GM10266 (cell line): Measurements from ENCODE around the gene OSBP2.

Experiments
- DNase-seq: peaks from one replicate; pipeline ENCODE4 v3.0.0; 2012; ENCODE audit errors: extremely low spot score
- CTCF ChIP-seq: IDR thresholded peaks from 2 replicates; pipeline ENCODE4 v1.5.1; 2012; ENCODE audit warnings: mild to moderate bottlenecking, low read depth; ENCODE audit not compliant: control insufficient read depth, insufficient read depth; ENCODE audit errors: missing control alignments

Gene OSBP2

GRCh38 chr22:30782613-30783012, 87.9 kb downstream of the OSBP2 start:
- TF ChIP-seq CTCF = no peak
- DNase-seq = no peak

- no peak for DNase-seq
- no peak for TF ChIP-seq CTCF
Observed at GRCh38 chr22:30783021-30783420, 88.3 kb downstream of the OSBP2 start.

- DNase-seq = no peak
- no peak for TF ChIP-seq CTCF
Observed at GRCh38 chr22:30785527-30785926, 90.9 kb downstream of the OSBP2 start.

GRCh38 chr22:30790366-30790765, 95.7 kb downstream of the OSBP2 start:
- no peak for DNase-seq
- no peak for TF ChIP-seq CTCF

GRCh38 chr22:30792456-30792855, 97.8 kb downstream of the OSBP2 start:
- no peak for TF ChIP-seq CTCF
- DNase-seq = no peak

DNA sequence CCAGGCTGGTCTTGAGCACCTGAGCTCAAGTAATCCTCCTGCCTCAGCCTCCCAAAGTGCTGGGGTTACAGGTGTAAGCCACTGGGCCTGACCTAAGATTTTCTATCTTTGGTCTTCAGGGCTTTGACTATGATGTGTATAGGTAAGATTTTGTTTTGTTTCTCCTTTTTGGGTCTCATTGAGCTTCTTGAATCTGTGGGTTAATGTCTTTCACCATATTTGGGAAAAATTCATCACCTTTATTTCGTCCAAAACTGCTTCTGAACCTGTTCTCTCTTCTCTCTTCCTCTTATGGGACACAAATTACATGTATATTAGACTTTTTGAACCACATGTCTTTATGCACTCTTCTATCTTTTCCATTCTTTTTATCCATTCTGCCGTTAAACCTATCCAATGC, 100.4 kb downstream of the OSBP2 start:
- TF ChIP-seq CTCF = no peak
- no peak for DNase-seq

- no peak for TF ChIP-seq CTCF
- DNase-seq = no peak
Observed at GRCh38 chr22:30801695-30802094, 107.0 kb downstream of the OSBP2 start.
